ENCODE data around the gene MARF1.
"Not testable (repeated sequence)": the region's sequence is repeated elsewhere in the genome, so short reads cannot be mapped to it uniquely, and the experiment has no call there.

Gene MARF1

GRCh38 chr16:15578824-15579223 is 64.1 kb downstream of the MARF1 start:
- Histone ChIP-seq H3K4me3 (ENCODE audit: low read depth, low read length) (no peak overlapping the region), H3K27me3 (ENCODE audit: insufficient read depth, low read depth, severe bottlenecking) (no peaks in the 10 kb centered on the region), H3K36me3 (peaks cover 12% of the 10 kb centered on the region), H3K9me3 (ENCODE audit: severe bottlenecking) (no peaks in the 10 kb centered on the region), H3K27ac (no peak overlapping the region)
- no peak for DNase-seq
- TF ChIP-seq CTCF (IDR thresholded peaks at IDR 0.05; ENCODE audit: low read depth, low read length): no peak

GRCh38 chr16:15576960-15577958 is 65.7 kb downstream of the MARF1 start:
- no peak overlapping the region for H3K27ac ChIP-seq
- no peak for TF ChIP-seq CTCF (IDR thresholded peaks at IDR 0.05; ENCODE audit: low read depth, low read length)
- no peaks in the 10 kb centered on the region for H3K27me3 ChIP-seq (ENCODE audit: insufficient read depth, low read depth, severe bottlenecking)
- H3K36me3 ChIP-seq: peaks cover 3% of the 10 kb centered on the region; the same call in 1 of the 2 replicates
- H3K9me3 ChIP-seq (ENCODE audit: severe bottlenecking): no peaks in the 10 kb centered on the region
- no peak overlapping the region for H3K4me3 ChIP-seq (ENCODE audit: low read depth, low read length)
- DNase-seq: no peak

- DNase-seq: no peak
- Histone ChIP-seq H3K4me3 (ENCODE audit: low read depth, low read length) (no peak overlapping the region), H3K36me3 (no peaks in the 10 kb centered on the region), H3K27me3 (ENCODE audit: insufficient read depth, low read depth, severe bottlenecking) (no peaks in the 10 kb centered on the region), H3K9me3 (ENCODE audit: severe bottlenecking) (no peaks in the 10 kb centered on the region), H3K27ac (no peak overlapping the region)
- no peak for TF ChIP-seq CTCF (IDR thresholded peaks at IDR 0.05; ENCODE audit: low read depth, low read length)
Observed at GRCh38 chr16:15575293-15576049, 67.5 kb downstream of the MARF1 start.

- Histone ChIP-seq H3K4me3 (ENCODE audit: low read depth, low read length) (no peak overlapping the region), H3K27me3 (ENCODE audit: insufficient read depth, low read depth, severe bottlenecking) (no peaks in the 10 kb centered on the region), H3K27ac (no peak overlapping the region), H3K9me3 (ENCODE audit: severe bottlenecking) (no peaks in the 10 kb centered on the region), H3K36me3 (no peaks in the 10 kb centered on the region)
- TF ChIP-seq CTCF (IDR thresholded peaks at IDR 0.05; ENCODE audit: low read depth, low read length): no peak
- no peak for DNase-seq
Observed at GRCh38 chr16:15574614-15574948, 68.4 kb downstream of the MARF1 start.

GRCh38 chr16:15573896-15574613 is 68.9 kb downstream of the MARF1 start:
- not testable (repeated sequence) for H3K27me3 ChIP-seq (ENCODE audit: insufficient read depth, low read depth, severe bottlenecking); H3K36me3 ChIP-seq; H3K9me3 ChIP-seq (ENCODE audit: severe bottlenecking); H3K27ac ChIP-seq; DNase-seq; H3K4me3 ChIP-seq (ENCODE audit: low read depth, low read length)

Measured in WERI-Rb-1 (cell line).